Activated naive CD4-positive, alpha-beta T cell treated with anti-CD3 and anti-CD28 coated beads for 36 hours (primary cell): ENCODE results near the gene SLC3A2. TPM values are rescaled to one million over a fixed set of nuclear protein-coding genes. Genes with fewer than 3 reads are reported as not detected.
A peak's percentile ranks its signal among the peaks of the same experiment; 100 is the strongest.

Source experiments
- CTCF ChIA-PET: fragments of 350-600 bp; sonication (Branson Sonifier 250); formaldehyde crosslinking; loops from one replicate; lab custom pipeline; 2021; ENCODE audit warnings: antibody characterized with exemption; lab: Charles Lee
- DNase-seq: peaks from one replicate; pipeline ENCODE4 v3.0.0-alpha.2; 2020
- H3K27ac Mint-ChIP-seq: one replicate; pipeline ENCODE4 v1.8.0; 2021; ENCODE audit warnings: mild to moderate bottlenecking, mixed read lengths
- H3K27me3 Mint-ChIP-seq: one replicate; pipeline ENCODE4 v1.8.0; 2021; ENCODE audit warnings: low read depth, mixed read lengths
- H3K36me3 Mint-ChIP-seq: one replicate; pipeline ENCODE4 v1.8.0; 2021; ENCODE audit warnings: low read depth, mixed read lengths
- H3K4me1 Mint-ChIP-seq: one replicate; pipeline ENCODE4 v1.8.0; 2021; ENCODE audit warnings: low read depth, mixed read lengths
- H3K4me3 Mint-ChIP-seq: one replicate; pipeline ENCODE4 v1.8.0; 2021; ENCODE audit warnings: mild to moderate bottlenecking, moderate library complexity, mixed read lengths
- H3K9me3 Mint-ChIP-seq: one replicate; pipeline ENCODE4 v1.8.0; 2021; ENCODE audit warnings: mixed read lengths
- intact Hi-C: fragments of 100-400 bp; cut with micrococcal nuclease; formaldehyde crosslinking; loops from one replicate; pipeline ENCODE4 v1.15.1; 2023
- total RNA-seq, 2 experiments: library from RNA; stranded (reverse); gene quantifications; one replicate each; pipeline ENCODE4 v1.2.3, GENCODE V29; 2021

Gene SLC3A2
- total RNA-seq, 2 experiments from 2014 or later = 419 to 472 TPM

GRCh38 chr11:62863687-62864335 is 16.9 kb upstream of the SLC3A2 start:
- peaks cover 25% of the 10 kb centered on the region for H3K36me3 Mint-ChIP-seq
- peaks cover 30% of the 10 kb centered on the region for H3K4me1 Mint-ChIP-seq
- H3K9me3 Mint-ChIP-seq = no peaks in the 10 kb centered on the region
- no peak for DNase-seq
- no peak overlapping the region for H3K27ac Mint-ChIP-seq
- intact Hi-C loops = loop anchor here (2.0 to 5.0 kb wide), 2 partner anchors 135 to 472 kb away; partner anchors contain the start of gene TTC9C
- CTCF ChIA-PET = interaction anchor here (0.6 to 3.6 kb wide), 6 partner anchors 10 to 78 kb away, joined by 3 to 27 read pairs (median 3); no protein-coding TSS in a partner anchor
- H3K4me3 Mint-ChIP-seq = no peak overlapping the region
- H3K27me3 Mint-ChIP-seq = no peaks in the 10 kb centered on the region

DNA sequence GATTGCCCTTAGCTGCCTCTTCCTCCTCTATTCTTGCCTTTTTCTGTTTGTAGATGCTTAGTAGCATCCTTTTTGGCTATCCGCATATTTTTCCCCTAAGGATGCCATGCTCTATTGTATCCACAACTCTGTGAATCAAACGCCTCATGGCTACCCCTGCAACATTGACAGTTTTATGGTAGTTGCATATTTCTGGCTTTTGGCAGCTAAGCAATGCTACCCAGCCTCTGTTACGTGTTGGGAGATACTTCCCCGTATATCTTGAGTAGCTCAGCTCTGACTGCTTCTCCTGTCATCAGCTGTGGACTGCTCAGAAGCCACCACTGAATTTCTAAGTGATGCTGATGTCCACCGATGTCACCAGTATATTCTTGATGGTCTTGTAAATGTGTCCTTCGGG is 15.1 kb upstream of the SLC3A2 start:
- Mint-ChIP-seq H3K9me3 (no peaks in the 10 kb centered on the region), H3K4me3 (no peak overlapping the region), H3K36me3 (peaks cover 16% of the 10 kb centered on the region), H3K27me3 (no peaks in the 10 kb centered on the region), H3K4me1 (peaks cover 17% of the 10 kb centered on the region), H3K27ac (no peak overlapping the region)
- CTCF ChIA-PET = interaction anchor here (1.2 to 1.7 kb wide), 3 partner anchors 8 to 441 kb away, joined by 3 to 7 read pairs (median 3); no protein-coding TSS in a partner anchor
- no peak for DNase-seq
- intact Hi-C loops = no loop called here

GRCh38 chr11:62874851-62875250 is 5.8 kb upstream of the SLC3A2 start:
- no peak for DNase-seq
- peaks cover 10% of the 10 kb centered on the region for H3K4me1 Mint-ChIP-seq
- no peaks in the 10 kb centered on the region for H3K27me3 Mint-ChIP-seq
- CTCF ChIA-PET = interaction anchor here (0.7 to 1.1 kb wide), 2 partner anchors 13 to 203 kb away, joined by 3 read pairs; partner anchors contain the start of gene LBHD1
- H3K36me3 Mint-ChIP-seq = peaks cover 25% of the 10 kb centered on the region
- intact Hi-C loops = no loop called here
- no peak overlapping the region for H3K27ac Mint-ChIP-seq
- H3K4me3 Mint-ChIP-seq = no peak overlapping the region
- no peaks in the 10 kb centered on the region for H3K9me3 Mint-ChIP-seq

DNA sequence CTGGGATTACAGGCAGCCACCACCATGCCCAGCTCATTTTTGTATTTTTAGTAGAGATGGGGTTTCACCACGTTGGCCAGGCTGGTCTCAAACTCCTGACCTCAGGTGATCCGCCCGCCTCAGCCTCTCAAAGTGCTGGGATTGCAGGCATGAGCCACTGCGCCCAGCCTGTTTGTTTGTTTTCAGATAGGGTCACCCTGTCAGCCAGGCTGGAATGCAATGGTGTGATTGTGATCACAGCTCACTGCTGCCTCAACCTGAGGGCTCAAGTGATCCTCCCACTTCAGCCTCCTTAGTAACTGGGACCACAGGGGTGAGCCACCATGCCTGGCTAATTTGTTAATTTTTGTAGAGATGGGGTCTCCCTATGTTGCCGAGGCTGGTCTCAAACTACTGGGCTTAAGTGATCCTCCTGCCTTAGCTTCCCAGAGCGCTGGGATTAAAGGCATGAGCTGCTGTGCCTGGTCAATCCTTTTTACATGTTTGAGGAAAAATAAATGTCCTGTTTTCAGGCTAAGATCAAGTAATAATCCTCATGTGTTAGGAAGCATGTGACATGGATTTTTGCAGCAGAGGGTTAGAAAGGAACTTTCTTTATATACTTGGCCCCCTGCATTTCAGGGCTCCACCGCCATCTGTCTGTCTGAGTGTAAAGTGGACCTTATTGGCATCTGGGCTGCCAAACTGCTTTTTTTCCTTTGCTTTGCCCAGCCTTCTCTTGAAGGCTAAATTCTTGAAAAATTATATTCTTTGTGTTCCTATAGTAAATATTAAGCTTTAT is 4.8 kb upstream of the SLC3A2 start:
- H3K9me3 Mint-ChIP-seq = no peaks in the 10 kb centered on the region
- peaks cover 31% of the 10 kb centered on the region for H3K36me3 Mint-ChIP-seq
- no peak for DNase-seq
- CTCF ChIA-PET = interaction anchor here (1.0 kb wide), 1 partner anchor 12 kb away, joined by 3 read pairs; no protein-coding TSS in a partner anchor
- H3K27me3 Mint-ChIP-seq = no peaks in the 10 kb centered on the region
- intact Hi-C loops = no loop called here
- H3K27ac Mint-ChIP-seq = no peak overlapping the region
- peaks cover 14% of the 10 kb centered on the region for H3K4me1 Mint-ChIP-seq
- H3K4me3 Mint-ChIP-seq = no peak overlapping the region

GRCh38 chr11:62876712-62877111 is 4.0 kb upstream of the SLC3A2 start:
- peaks cover 14% of the 10 kb centered on the region for H3K4me1 Mint-ChIP-seq
- DNase-seq = no peak
- intact Hi-C loops = no loop called here
- no peak overlapping the region for H3K27ac Mint-ChIP-seq
- H3K9me3 Mint-ChIP-seq = no peaks in the 10 kb centered on the region
- no peak overlapping the region for H3K4me3 Mint-ChIP-seq
- H3K36me3 Mint-ChIP-seq = peaks cover 36% of the 10 kb centered on the region
- H3K27me3 Mint-ChIP-seq = no peaks in the 10 kb centered on the region
- CTCF ChIA-PET = no interaction called here

GRCh38 chr11:62879235-62879978 is 1.3 kb upstream of the SLC3A2 start:
- peaks cover 58% of the 10 kb centered on the region for H3K36me3 Mint-ChIP-seq
- H3K27me3 Mint-ChIP-seq = no peaks in the 10 kb centered on the region
- H3K9me3 Mint-ChIP-seq = no peaks in the 10 kb centered on the region
- H3K27ac Mint-ChIP-seq = peak overlapping the region; percentile 100
- DNase-seq = no peak
- peaks cover 35% of the 10 kb centered on the region for H3K4me1 Mint-ChIP-seq
- intact Hi-C loops = no loop called here
- CTCF ChIA-PET = interaction anchor here (0.7 to 0.9 kb wide), 3 partner anchors 12 to 23 kb away, joined by 3 read pairs; no protein-coding TSS in a partner anchor
- peak overlapping the region; percentile 100 for H3K4me3 Mint-ChIP-seq

DNA sequence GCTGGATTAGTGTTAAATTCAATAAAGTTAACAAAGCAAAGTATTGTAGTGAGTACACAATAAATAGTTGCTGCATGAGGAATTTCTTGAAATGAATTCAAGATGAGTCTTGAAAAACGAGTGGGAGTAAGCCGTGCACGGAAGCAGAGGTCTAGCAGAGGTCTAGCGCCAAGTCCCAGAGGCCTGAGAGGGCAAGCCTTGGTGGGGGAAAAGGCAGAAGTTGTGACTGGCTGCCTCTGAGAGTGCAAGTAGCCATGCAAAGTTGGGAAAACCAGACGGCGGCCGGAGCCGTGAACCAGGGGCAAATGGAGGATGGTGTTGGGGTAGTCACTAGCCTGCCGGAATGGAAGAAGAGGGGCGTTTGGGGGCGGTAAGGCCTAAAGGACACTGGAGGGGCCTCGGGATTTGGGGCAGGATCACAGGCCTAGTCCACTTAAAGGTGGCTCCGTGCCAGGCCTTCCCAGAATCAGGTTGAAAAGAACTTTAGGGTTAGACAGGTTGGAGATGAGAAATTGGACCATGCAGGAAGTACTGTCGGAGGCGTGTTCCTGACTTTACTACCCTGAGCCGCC is 379 bp upstream of the SLC3A2 start:
- Mint-ChIP-seq H3K9me3 (no peaks in the 10 kb centered on the region), H3K27ac (peak overlapping the region; percentile 100), H3K4me1 (peaks cover 43% of the 10 kb centered on the region), H3K4me3 (peak overlapping the region; percentile 100), H3K36me3 (peaks cover 60% of the 10 kb centered on the region), H3K27me3 (no peaks in the 10 kb centered on the region)
- intact Hi-C loops = loop anchor here (1.0 to 2.0 kb wide), 3 partner anchors 75 to 280 kb away; partner anchors contain the start of genes MTA2, NXF1 and POLR2G
- CTCF ChIA-PET = interaction anchor here (0.7 to 1.1 kb wide), 5 partner anchors 13 to 326 kb away, joined by 3 to 10 read pairs (median 3); no protein-coding TSS in a partner anchor
- DNase-seq = peak; percentile 55

DNA sequence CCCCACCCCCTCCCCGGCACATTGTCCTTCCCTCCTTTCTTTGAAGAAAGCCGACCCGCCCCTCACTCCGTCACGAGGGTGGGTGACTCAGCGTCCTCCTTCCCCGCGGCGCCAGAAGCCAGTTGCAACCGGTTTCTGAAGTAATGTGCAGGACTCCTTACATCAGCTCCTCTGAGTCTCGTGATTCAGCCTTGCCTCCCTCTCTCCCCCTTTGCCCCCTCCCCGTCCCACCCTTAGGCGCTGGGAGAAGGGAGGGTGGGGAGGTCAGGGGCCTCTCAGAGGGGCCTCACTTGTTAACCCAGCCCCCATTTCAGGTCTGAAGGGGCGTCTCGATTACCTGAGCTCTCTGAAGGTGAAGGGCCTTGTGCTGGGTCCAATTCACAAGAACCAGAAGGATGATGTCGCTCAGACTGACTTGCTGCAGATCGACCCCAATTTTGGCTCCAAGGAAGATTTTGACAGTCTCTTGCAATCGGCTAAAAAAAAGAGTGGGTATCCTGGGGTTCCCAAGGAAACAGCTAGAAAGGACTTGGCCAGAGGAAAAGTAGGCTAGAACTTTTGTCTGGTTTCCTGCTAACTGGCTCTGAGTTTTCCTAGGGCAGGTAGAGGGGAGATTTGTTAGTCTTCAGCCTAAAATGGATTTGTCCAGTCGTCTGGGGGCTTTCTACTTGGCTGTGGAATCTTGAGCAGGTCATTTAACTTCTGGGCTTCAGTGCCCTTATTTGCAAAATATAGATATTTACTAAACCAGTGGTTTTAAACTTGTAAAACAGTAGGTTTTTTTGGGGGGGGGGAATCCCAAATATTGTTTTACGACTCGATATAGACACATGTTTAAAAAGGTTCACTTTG is 1.1 kb downstream of the SLC3A2 start:
- peaks cover 49% of the 10 kb centered on the region for H3K4me1 Mint-ChIP-seq
- no peaks in the 10 kb centered on the region for H3K9me3 Mint-ChIP-seq
- no peaks in the 10 kb centered on the region for H3K27me3 Mint-ChIP-seq
- CTCF ChIA-PET = interaction anchor here (0.6 to 1.7 kb wide), 11 partner anchors 24 to 260 kb away, joined by 3 to 10 read pairs (median 4); partner anchors contain the start of genes HNRNPUL2 and NXF1
- peak overlapping the region; percentile 100 for H3K4me3 Mint-ChIP-seq
- peaks cover 73% of the 10 kb centered on the region for H3K36me3 Mint-ChIP-seq
- intact Hi-C loops = loop anchor here (1.0 to 2.0 kb wide), 9 partner anchors 26 to 281 kb away; partner anchors contain the start of genes HNRNPUL2, MTA2, POLR2G and STX5
- peak; percentile 99 for DNase-seq
- peak overlapping the region; percentile 100 for H3K27ac Mint-ChIP-seq

GRCh38 chr11:62882431-62882749 is 1.7 kb downstream of the SLC3A2 start:
- H3K36me3 Mint-ChIP-seq = peaks cover 74% of the 10 kb centered on the region
- intact Hi-C loops = no loop called here
- H3K4me3 Mint-ChIP-seq = peak overlapping the region; percentile 100
- peaks cover 53% of the 10 kb centered on the region for H3K4me1 Mint-ChIP-seq
- peak overlapping the region; percentile 100 for H3K27ac Mint-ChIP-seq
- no peaks in the 10 kb centered on the region for H3K9me3 Mint-ChIP-seq
- peak; percentile 25 for DNase-seq
- H3K27me3 Mint-ChIP-seq = no peaks in the 10 kb centered on the region
- CTCF ChIA-PET = interaction anchor here (0.6 to 1.7 kb wide), 5 partner anchors 20 to 260 kb away, joined by 3 to 6 read pairs (median 5); partner anchors contain the start of gene NXF1

DNA sequence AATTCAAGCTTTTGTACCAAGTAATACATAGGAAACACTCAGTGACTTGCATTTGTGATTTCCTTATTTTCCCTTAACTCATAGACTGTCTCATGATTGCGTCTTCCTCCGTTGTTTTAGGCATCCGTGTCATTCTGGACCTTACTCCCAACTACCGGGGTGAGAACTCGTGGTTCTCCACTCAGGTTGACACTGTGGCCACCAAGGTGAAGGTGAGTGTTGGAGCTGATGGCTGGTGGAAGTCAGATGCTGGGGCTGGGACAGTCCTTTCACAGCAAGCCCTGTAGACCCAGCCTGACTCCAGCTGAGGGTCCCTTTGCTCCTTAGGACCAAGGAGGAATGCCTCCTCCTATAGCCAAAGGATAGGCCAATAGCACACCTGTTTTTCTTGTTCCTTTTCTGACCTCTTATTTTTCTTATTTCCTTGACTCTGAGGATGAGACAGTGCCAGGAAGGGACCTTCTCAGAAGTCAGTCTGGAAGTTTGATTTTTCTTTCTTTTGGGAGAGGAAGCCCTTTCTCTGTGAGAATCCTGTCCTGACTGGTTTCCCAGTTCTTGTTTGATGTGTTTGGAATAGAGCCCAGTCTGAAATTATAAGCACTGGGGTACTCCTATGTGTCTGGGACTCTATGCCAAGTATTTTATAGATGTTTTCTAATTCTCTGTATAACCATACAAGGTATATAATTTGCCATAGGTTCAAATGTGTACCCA is 2.2 kb downstream of the SLC3A2 start:
- Mint-ChIP-seq H3K27me3 (no peaks in the 10 kb centered on the region), H3K4me1 (peaks cover 53% of the 10 kb centered on the region), H3K4me3 (peak overlapping the region; percentile 100), H3K27ac (peak overlapping the region; percentile 100), H3K36me3 (peaks cover 75% of the 10 kb centered on the region), H3K9me3 (no peaks in the 10 kb centered on the region)
- DNase-seq = no peak
- CTCF ChIA-PET = interaction anchor here (0.6 to 1.7 kb wide), 4 partner anchors 21 to 261 kb away, joined by 3 to 5 read pairs (median 4); no protein-coding TSS in a partner anchor
- intact Hi-C loops = no loop called here
